Stomach (tissue), 4 donors: Measurements from ENCODE around the gene ALDH7A1.

Experiments
- EP300 ChIP-seq: sonication (generic); formaldehyde crosslinking; IDR thresholded peaks from one replicate; pipeline ENCODE4 v1.6.1; 2017; ENCODE audit warnings: antibody characterized with exemption
- TF ChIP-seq, protein P1 (sequence below), 7 experiments: fragments of 450-650 bp in 4 of 7; fragments of 200-600 bp in 3 of 7; sonication (generic) in 3 of 7; IDR thresholded peaks; one replicate each; pipeline ENCODE4 v1.5.1; 2016 to 2019; ENCODE audit warnings: antibody characterized with exemption in 7 of 7, control low read depth in 2 of 7, mild to moderate bottlenecking in 1 of 7

DNA sequence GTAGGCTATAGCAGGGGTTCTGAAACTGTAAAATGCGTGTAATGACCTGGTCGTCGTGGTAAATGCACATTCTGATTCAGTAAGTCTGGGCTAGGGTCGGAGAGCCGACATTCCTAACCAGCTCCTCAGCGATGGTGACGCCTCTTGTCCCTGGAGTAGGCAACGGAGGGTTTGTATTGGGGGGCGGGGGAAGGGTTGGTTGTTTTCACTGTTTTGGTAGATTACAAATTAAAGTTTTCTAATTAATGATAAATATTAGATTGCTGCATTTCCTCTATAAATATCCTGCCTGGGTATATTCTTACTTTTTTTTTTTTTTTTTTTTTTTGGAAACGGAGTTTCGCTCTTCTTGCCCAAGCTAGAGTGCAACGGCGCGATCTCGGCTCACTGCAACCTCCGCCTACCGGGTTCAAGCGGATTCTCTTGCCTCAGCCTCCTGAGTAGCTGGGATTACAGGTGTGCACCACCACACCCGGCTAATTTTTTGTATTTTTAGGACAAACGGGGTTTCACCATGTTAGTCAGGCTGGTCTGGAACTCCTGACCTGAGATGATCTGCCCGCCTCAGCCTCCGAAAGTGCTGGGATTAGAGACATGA is 566 bp upstream of the ALDH7A1 start:
- TF ChIP-seq, protein P1, sequence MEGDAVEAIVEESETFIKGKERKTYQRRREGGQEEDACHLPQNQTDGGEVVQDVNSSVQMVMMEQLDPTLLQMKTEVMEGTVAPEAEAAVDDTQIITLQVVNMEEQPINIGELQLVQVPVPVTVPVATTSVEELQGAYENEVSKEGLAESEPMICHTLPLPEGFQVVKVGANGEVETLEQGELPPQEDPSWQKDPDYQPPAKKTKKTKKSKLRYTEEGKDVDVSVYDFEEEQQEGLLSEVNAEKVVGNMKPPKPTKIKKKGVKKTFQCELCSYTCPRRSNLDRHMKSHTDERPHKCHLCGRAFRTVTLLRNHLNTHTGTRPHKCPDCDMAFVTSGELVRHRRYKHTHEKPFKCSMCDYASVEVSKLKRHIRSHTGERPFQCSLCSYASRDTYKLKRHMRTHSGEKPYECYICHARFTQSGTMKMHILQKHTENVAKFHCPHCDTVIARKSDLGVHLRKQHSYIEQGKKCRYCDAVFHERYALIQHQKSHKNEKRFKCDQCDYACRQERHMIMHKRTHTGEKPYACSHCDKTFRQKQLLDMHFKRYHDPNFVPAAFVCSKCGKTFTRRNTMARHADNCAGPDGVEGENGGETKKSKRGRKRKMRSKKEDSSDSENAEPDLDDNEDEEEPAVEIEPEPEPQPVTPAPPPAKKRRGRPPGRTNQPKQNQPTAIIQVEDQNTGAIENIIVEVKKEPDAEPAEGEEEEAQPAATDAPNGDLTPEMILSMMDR (IDR thresholded peaks at IDR 0.05) = no peak
- no peak for TF ChIP-seq EP300
